ENCODE data around the gene QRSL1. TPM values are rescaled to one million over a fixed set of nuclear protein-coding genes. Genes with fewer than 3 reads are reported as not detected.

Gene QRSL1
- total RNA-seq, 1 experiment from 2014 or later: 19.5 TPM

DNA sequence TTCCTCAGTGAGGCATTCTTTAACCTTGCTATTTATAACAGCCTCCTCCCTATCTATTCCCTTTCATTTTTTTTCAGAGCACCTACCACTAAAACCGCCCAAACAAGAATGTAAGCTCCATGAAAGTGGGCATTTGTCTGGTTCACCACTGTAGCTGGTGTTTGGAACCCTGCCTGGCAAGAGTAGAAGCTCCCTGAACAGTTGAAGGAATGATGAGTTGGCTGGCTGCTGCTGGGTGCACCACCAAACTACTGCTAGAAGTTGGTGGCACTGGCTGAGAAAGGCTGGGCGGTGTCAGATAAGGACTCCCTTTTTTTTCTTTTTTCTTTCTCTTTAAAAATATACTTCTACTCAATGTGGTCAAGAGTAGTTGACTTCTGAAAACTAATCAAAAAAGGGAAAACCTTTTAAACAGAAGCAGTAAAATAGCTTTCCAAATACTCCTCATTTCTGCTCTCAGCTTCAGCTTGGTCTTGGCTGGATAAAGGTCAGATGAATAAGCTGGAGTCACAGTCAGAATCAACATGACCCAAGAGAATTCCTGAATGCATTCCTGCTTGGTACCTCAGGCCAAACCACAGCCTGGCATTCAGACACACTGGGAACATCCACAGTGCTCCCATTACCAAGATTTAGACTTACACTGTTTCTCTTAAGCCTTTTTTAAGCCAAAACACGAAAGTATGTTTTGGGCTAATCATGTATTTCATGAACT is 38.1 kb upstream of the QRSL1 start:
- H4K20me1 ChIP-seq (ENCODE audit: control insufficient read depth, insufficient read depth, insufficient read length): no peaks in the 10 kb centered on the region
- H4K5ac ChIP-seq (ENCODE audit: insufficient read length, low read depth, low read length): no peak overlapping the region
- no peaks in the 10 kb centered on the region for H3K79me1 ChIP-seq (ENCODE audit: insufficient read depth, low read depth, low read length, poor library complexity, severe bottlenecking)
- H3K27ac ChIP-seq (ENCODE audit: insufficient read length, low read depth, low read length): no peak overlapping the region
- H3K56ac ChIP-seq (ENCODE audit: insufficient read length, low read depth, low read length): no peak overlapping the region
- DNase-seq: no peak
- H3K27me3 ChIP-seq (ENCODE audit: insufficient read depth, low read length): no peaks in the 10 kb centered on the region
- H3K4me3 Mint-ChIP-seq: no peak overlapping the region
- no peak overlapping the region for H2AFZ ChIP-seq (ENCODE audit: low read length)
- no CpG with 5 or more reads among the region's 3 CpGs for WGBS (ENCODE audit: extremely low coverage, insufficient read length, low lambda C conversion rate)
- H3K79me2 ChIP-seq (ENCODE audit: insufficient read depth, low read length): no peaks in the 10 kb centered on the region
- H4K8ac ChIP-seq (replicated peaks; ENCODE audit: insufficient read length, low read depth, low read length): no peak overlapping the region
- H3K4me1 Mint-ChIP-seq: peaks cover 5% of the 10 kb centered on the region in 2 experiments
- no peak overlapping the region for H3K18ac ChIP-seq (ENCODE audit: insufficient read length, low read depth, low read length)
- peaks cover 3 to 4% of the 10 kb centered on the region in 2 experiments; a peak in 2 of 5 replicates for H3K9me3 Mint-ChIP-seq
- H3K4me1 ChIP-seq (ENCODE audit: insufficient read depth, low read length): no peaks in the 10 kb centered on the region
- no peak overlapping the region for H2BK5ac ChIP-seq (ENCODE audit: insufficient read length, low read length)
- no peak for TF ChIP-seq CTCF (conservative IDR thresholded peaks at IDR 0.05)
- no peak overlapping the region for H3K4ac ChIP-seq (ENCODE audit: low read depth, low read length)
- no peak overlapping the region for H2BK20ac ChIP-seq (ENCODE audit: low read depth, low read length, poor library complexity, severe bottlenecking)
- no peaks in the 10 kb centered on the region for H3K9me3 ChIP-seq (ENCODE audit: control insufficient read depth, low read depth, low read length)
- peaks cover 16 to 40% (median 36%) of the 10 kb centered on the region in 3 experiments for H3K36me3 Mint-ChIP-seq (ENCODE audit: insufficient read depth in 1 of 3, low read depth in 3 of 3)
- H2BK15ac ChIP-seq (ENCODE audit: low read depth, low read length): no peak overlapping the region
- H2BK12ac ChIP-seq (ENCODE audit: insufficient read length, low read depth, low read length): no peak overlapping the region
- H4K91ac ChIP-seq (ENCODE audit: insufficient read length, low read depth, low read length): no peak overlapping the region
- H3K9ac ChIP-seq (ENCODE audit: extremely low read depth, insufficient read length, low read length): no peak overlapping the region
- H3K23ac ChIP-seq (ENCODE audit: insufficient read length, low read depth, low read length): no peak overlapping the region
- no peaks in the 10 kb centered on the region for H3K23me2 ChIP-seq (ENCODE audit: insufficient read length, low read depth, low read length, poor library complexity, severe bottlenecking)
- no peak overlapping the region for H3K4me2 ChIP-seq (ENCODE audit: insufficient read depth, insufficient read length, low read length)
- no peak overlapping the region for H3K14ac ChIP-seq (ENCODE audit: insufficient read depth, low read length)
- no peaks in the 10 kb centered on the region; the same call in 1 of the 2 replicates for H3K27me3 Mint-ChIP-seq (ENCODE audit: low read depth)
- no peak overlapping the region for H2AK5ac ChIP-seq (ENCODE audit: insufficient read length, low read length)
- H2BK120ac ChIP-seq (ENCODE audit: low read depth, low read length, poor library complexity, severe bottlenecking): no peak overlapping the region
- H3K27ac Mint-ChIP-seq: 0 out of 7 replicates have a peak overlapping the region, but pooled peaks of 1 of the 3 experiments have one; percentile 17
- H3T11ph ChIP-seq (ENCODE audit: low read length): no peak overlapping the region

All from H9 (cell line).